Panc1 (cell line): ENCODE results near the gene ZACN.

Experiments
- POLR2AphosphoS5 ChIP-seq: IDR thresholded peaks from 2 replicates; pipeline ENCODE4 v1.6.1; 2012; ENCODE audit warnings: mild to moderate bottlenecking, low read depth, low read length, moderate library complexity
- SIN3A ChIP-seq: IDR thresholded peaks from 2 replicates; pipeline ENCODE4 v1.6.1; 2012; ENCODE audit warnings: low read depth, mild to moderate bottlenecking, low read length, moderate library complexity, borderline replicate concordance; ENCODE audit not compliant: insufficient read depth
- TCF7L2 ChIP-seq: IDR thresholded peaks from 2 replicates; pipeline ENCODE4 v1.6.1; 2011; ENCODE audit warnings: mild to moderate bottlenecking, low read depth, low read length, inconsistent platforms
- TF ChIP-seq, protein P1 (sequence below): fragments of 450-650 bp; IDR thresholded peaks from 2 replicates; pipeline ENCODE4 v1.5.1; 2017; ENCODE audit warnings: mild to moderate bottlenecking
- TF ChIP-seq, protein P2 (sequence below), 2 experiments: IDR thresholded peaks; 2 replicates each; pipeline ENCODE4 v1.6.1; 2011 to 2012; ENCODE audit warnings: low read depth in 2 of 2, control low read depth in 1 of 2, low read length in 1 of 2, mild to moderate bottlenecking in 1 of 2, moderate library complexity in 1 of 2; ENCODE audit not compliant: insufficient read depth in 1 of 2

DNA sequence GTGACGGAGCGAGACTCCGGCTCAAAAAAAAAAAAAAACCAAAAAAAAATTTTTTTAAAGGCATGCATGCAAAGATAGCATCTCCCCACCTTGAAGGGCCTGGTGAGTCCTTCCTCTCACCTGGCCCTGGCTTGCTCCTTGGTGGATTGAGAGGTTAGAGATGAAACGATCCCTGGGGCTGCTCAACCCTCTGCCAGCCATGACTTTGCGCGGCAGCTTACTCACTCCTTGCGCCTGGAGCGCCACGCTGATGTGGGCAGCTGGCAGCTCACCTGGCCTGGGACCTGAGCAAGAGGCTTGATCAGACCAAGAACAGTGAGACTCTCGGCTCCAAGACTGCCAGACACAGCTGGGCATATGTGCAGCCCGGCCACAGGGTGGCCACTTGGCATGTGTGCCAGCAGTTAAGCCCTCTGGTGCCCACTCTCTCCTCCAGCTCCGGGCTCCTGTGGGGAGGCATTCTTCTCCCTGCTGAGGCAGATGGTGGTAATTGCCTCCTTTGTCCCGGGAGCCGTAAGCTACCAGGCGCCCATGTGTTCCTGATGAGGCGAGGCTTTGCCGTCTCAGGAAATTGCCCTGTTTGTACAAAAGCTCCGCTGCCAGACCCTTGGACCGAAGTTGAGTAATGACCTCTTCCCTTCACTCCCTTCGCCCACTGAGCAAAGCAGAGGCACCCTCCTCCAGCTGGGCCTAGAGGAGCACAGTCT, 46.8 kb upstream of the ZACN start:
- TF ChIP-seq, protein P1, sequence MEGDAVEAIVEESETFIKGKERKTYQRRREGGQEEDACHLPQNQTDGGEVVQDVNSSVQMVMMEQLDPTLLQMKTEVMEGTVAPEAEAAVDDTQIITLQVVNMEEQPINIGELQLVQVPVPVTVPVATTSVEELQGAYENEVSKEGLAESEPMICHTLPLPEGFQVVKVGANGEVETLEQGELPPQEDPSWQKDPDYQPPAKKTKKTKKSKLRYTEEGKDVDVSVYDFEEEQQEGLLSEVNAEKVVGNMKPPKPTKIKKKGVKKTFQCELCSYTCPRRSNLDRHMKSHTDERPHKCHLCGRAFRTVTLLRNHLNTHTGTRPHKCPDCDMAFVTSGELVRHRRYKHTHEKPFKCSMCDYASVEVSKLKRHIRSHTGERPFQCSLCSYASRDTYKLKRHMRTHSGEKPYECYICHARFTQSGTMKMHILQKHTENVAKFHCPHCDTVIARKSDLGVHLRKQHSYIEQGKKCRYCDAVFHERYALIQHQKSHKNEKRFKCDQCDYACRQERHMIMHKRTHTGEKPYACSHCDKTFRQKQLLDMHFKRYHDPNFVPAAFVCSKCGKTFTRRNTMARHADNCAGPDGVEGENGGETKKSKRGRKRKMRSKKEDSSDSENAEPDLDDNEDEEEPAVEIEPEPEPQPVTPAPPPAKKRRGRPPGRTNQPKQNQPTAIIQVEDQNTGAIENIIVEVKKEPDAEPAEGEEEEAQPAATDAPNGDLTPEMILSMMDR: no peak
- TF ChIP-seq, protein P2, sequence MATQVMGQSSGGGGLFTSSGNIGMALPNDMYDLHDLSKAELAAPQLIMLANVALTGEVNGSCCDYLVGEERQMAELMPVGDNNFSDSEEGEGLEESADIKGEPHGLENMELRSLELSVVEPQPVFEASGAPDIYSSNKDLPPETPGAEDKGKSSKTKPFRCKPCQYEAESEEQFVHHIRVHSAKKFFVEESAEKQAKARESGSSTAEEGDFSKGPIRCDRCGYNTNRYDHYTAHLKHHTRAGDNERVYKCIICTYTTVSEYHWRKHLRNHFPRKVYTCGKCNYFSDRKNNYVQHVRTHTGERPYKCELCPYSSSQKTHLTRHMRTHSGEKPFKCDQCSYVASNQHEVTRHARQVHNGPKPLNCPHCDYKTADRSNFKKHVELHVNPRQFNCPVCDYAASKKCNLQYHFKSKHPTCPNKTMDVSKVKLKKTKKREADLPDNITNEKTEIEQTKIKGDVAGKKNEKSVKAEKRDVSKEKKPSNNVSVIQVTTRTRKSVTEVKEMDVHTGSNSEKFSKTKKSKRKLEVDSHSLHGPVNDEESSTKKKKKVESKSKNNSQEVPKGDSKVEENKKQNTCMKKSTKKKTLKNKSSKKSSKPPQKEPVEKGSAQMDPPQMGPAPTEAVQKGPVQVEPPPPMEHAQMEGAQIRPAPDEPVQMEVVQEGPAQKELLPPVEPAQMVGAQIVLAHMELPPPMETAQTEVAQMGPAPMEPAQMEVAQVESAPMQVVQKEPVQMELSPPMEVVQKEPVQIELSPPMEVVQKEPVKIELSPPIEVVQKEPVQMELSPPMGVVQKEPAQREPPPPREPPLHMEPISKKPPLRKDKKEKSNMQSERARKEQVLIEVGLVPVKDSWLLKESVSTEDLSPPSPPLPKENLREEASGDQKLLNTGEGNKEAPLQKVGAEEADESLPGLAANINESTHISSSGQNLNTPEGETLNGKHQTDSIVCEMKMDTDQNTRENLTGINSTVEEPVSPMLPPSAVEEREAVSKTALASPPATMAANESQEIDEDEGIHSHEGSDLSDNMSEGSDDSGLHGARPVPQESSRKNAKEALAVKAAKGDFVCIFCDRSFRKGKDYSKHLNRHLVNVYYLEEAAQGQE (IDR thresholded peaks at IDR 0.05; ENCODE audit: insufficient read depth in 1 of 2, low read depth in 2 of 2, low read length in 1 of 2): no peak
- no peak for TF ChIP-seq POLR2AphosphoS5
- TF ChIP-seq TCF7L2: no peak
- no peak for TF ChIP-seq SIN3A
